Hematopoietic multipotent progenitor cell treated with erythropoietin and hydrocortisone succinate and interleukin-3 and kit ligand, for 4 days (in vitro differentiated cells): ENCODE results near the gene COL7A1.
A peak's percentile ranks its signal among the peaks of the same experiment; 100 is the strongest.
"Not testable (repeated sequence)": the region's sequence is repeated elsewhere in the genome, so short reads cannot be mapped to it uniquely, and the experiment has no call there.

Source experiments
- DNase-seq: peaks from one replicate; pipeline ENCODE4 v3.0.0-alpha.2; 2015

The COL7A1 gene

DNA sequence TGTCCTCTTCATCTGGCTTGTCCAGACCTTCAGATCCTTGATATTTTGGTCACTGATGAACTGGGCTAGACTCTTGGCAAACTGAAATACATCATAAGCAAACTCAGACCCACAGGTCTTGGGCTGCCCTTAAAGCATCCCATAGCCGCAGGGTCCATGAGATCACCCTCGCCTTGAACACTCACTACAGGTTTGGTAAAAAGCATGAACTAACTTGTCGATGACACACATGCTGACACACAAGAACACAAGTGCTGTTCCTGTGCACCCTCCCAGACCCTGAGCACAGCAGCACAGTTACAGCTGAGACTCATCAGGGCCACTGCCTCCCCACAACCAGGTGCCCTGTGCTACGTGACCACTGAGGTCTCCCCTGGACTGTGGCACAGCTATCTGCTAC lies 59.6 kb downstream of the COL7A1 start:
- no peak for DNase-seq

GRCh38 chr3:48532977-48533337 lies 62.2 kb downstream of the COL7A1 start:
- no peak for DNase-seq

GRCh38 chr3:48532271-48532976 lies 62.7 kb downstream of the COL7A1 start:
- DNase-seq = no peak

DNA sequence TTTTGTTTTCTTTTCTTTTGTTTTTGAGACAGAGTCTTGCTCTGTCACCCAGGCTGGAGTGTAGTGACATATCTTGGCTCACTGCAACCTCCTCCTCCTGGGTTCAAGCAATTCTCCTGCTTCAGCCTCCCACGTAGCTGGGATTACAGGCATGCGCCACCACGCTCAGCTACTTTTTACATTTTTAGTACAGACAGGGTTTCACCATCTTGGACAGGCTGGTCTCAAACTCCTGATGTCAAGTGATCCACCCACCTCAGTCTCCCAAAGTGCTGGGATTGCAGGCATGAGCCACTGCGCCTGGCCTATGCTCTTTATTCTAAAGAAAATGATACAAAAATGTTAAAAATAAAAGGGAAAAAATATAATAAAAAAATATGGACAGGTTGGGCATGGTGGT lies 64.4 kb downstream of the COL7A1 start:
- not testable (repeated sequence) for DNase-seq

DNA sequence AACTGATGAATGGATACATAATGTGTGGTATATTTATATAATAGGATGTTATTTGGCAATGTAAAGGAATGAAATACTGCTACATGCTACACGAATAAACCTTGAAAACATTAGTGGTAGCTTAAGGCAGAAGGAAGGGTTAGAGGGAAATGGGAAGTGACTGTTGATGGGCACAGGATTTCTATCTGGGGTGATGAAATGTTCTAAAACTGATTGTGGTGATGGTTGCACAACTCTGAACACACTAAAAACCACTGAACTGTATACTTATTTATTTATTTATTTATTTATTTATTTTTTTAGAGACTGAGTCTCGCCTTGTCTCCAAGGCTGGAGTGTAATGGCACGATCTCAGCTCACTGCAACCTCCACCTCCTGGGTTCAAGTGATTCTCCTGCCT lies 66.4 kb downstream of the COL7A1 start:
- DNase-seq = peak; percentile 78

DNA sequence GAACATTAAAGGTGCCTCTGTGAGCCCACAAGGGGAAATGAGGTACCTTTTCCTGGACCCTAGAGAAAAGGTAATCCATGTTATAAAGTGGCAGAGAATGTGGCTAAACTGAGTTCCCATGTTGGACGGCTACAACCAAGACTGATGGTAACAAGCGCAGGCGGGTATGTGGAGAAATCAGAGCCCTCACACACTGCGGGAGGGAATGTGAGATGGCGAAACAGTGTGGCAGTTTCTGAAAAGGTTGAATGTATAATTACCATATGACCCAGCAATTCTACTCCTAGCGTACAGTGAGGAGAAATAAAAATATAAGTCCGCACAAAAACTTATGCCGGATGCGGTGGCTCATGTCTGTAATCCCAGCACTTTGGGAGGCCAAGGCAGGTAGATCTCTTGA lies 67.1 kb downstream of the COL7A1 start:
- peak; percentile 39 for DNase-seq

DNA sequence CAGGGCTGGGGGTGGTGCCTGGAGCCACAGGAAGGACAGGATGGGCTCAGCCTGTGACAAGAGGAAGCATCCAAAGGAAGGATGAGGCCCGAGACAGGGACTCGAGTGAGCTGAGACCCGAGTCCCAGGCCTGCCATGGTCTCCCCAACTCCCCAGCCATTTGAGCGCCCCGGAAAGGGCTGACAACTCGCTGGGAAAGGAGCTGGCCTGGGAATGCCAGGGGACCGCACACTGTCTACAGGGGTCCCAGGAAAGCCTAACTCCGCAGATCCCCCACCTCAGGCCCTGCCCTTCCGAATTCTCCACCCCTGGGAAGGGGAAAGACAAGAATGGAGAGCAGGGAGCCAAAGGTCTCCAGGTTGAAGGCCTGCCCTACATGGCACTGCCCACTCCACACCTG lies 70.2 kb downstream of the COL7A1 start:
- no peak for DNase-seq

DNA sequence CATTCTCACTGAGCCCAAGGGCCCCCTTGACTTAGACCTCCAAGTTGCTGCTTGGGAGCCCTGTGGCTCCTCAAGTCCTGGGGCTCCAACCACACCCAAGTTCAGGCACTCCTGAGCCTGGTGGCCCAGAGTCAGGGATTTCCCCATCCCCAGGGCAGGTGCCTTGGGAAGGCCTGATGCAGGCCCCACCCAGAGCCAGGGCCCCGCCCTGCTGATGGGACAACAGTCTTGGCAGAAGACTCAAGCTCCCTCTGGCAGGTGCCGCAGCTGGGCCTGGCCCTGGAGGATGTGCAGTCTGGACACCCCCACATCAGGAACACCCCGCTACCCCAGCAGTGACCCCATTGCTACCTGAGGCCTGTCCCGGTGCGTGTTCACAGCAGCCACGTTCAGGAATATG lies 73.5 kb downstream of the COL7A1 start:
- DNase-seq = no peak

DNA sequence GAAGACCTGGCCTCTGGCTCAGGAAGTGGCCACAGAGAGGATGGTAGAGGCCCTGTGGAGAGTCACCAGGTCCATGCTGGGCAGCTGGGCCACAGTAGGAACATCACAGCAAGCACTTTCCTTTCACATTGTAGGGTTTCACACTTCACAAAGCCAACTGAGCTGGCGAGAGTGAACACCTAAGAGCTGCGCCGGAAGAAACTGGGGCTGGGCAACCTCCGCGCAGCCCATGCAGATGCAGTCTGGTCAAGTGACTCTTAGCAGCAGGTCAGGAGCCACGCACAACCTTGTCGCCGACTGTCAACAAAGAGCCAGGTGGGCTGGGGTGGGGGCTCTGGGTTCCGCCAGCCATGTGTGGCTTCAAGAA lies 75.9 kb downstream of the COL7A1 start:
- no peak for DNase-seq

DNA sequence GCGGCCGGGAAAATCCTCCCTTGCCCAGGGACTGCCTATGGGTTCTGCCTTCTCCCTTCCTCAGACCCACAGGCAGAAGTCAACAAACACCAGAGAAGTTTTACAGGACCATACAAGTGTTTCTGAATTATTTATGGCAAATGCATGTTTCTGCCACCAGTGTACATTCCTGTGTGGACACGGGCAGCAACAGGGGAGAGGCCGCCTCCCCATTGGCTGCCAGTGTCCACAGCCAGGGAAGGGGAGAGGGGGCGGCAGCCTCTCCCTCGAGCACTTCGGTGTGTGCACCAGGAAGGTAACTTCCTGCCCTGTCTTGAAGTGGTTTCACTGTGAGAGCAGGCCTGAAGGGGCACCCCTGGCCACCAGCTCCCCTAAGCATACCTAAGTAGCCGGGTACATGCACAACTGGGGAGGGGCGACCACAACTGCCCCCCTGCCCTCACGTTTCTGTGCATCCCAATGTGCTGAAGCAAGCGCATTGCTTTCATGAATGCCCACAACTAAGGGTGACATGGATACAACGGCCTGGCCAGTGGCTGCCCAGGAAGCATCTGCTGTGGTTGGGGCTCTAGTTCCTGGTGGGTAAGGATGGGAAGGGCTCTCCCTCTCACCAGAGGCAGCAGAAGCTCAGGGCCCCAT lies 76.4 kb downstream of the COL7A1 start:
- peak; percentile 47 for DNase-seq

GRCh38 chr3:48518069-48518468 lies 77.1 kb downstream of the COL7A1 start:
- DNase-seq = no peak

GRCh38 chr3:48516571-48516970 lies 78.6 kb downstream of the COL7A1 start:
- DNase-seq = no peak

GRCh38 chr3:48514431-48515227 lies 80.5 kb downstream of the COL7A1 start:
- no peak for DNase-seq
